IPS-18c (cell line): ENCODE data around the gene FARS2.
A peak's percentile ranks its signal among the peaks of the same experiment; 100 is the strongest.

Experiments
- H3K4me3 ChIP-seq: 2 replicates; pipeline ENCODE4 v1.7.0; 2013; ENCODE audit warnings: low read depth, mild to moderate bottlenecking, low read length, moderate library complexity; ENCODE audit not compliant: insufficient read depth
- H3K9me3 ChIP-seq: one replicate; pipeline ENCODE4 v1.6.1; 2013; ENCODE audit warnings: mild to moderate bottlenecking, low read length, moderate library complexity; ENCODE audit not compliant: control insufficient read depth, insufficient read depth

The FARS2 gene

DNA sequence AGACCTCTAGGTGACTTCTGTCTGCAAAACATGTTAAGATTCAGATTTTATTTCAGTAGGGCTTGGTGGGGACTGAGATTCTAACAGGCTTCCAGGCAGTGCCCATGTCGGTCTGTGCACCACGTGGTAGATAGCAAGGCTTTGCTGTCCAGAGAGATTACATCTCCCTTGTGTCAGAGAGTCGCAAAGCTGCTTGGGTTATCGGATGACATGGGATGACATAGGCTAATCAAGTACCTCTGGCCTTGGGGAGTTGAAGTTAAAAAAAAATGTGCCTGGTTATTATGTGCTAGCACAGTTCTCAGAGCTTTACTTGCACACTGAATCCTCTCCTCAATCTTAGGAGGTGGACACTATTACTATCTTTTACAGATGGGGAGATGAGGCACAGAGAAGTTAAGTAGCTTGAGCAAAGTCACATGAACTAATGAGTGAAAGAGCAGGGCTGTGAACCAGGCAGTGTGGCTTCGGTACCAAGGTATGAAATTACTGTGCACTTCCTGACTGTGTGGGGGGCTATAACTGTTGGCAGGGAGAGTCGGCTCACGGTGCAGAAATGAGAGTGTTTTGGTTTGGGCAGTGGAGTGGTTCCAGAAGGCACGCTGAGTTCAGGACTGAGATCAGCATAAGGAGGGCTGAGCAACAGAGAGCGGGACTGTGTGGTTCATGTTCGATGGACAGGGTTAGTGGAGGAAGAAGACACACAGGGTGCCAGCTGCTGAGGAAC is 41.1 kb downstream of the FARS2 start:
- no peaks in the 10 kb centered on the region for H3K9me3 ChIP-seq
- no peak overlapping the region for H3K4me3 ChIP-seq

GRCh38 chr6:5302995-5303622 is 41.8 kb downstream of the FARS2 start:
- H3K4me3 ChIP-seq = no peak overlapping the region

DNA sequence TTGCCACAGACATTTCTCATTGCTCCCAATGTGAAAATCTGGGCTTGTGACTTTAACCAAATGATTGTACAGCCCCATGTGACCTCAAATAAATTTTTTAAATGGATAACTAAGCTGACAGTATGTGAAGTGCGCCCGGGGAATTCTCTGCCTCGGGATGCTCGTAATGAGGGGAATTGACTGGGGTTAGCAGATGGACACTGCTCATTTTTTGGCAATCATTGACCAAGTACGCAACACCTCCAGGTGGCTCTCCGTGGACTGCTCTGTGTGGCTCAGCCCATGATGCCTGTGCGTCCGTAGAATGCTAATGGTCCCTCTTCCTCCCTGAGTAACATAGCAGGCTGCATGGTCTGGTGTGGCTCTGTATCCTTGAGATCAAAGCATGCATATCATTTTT is 42.4 kb downstream of the FARS2 start:
- Histone ChIP-seq H3K4me3 (no peak overlapping the region), H3K9me3 (no peaks in the 10 kb centered on the region)

More at GRCh38 chr6:5302995-5303622, 41.8 kb downstream of the FARS2 start:
- no peaks in the 10 kb centered on the region for H3K9me3 ChIP-seq

GRCh38 chr6:5305968-5306626 is 44.8 kb downstream of the FARS2 start:
- Histone ChIP-seq H3K9me3 (no peaks in the 10 kb centered on the region), H3K4me3 (no peak overlapping the region)

- Histone ChIP-seq H3K4me3 (no peak overlapping the region), H3K9me3 (no peaks in the 10 kb centered on the region)
Measured at GRCh38 chr6:5307058-5307457, 45.7 kb downstream of the FARS2 start.

DNA sequence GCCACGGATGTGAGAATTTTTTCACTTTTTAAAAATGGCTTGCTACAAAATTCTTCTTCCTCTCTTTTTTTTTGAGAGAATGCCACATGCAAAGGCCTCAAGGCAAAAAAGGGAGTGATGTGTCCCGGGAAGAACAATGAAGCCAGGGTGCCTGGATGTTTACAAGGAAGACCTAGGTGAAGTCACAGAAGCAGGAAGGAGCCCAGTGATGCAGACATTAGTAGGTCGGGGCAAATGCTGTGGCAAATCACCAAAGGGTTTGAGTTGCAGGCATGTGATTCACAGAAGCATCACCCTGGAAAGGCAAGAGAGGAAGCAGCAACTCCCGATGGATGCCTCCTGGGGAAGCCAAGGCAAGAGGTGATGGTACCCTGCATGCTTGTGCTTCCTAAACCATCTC is 46.8 kb downstream of the FARS2 start:
- Histone ChIP-seq H3K9me3 (no peaks in the 10 kb centered on the region), H3K4me3 (no peak overlapping the region)

- H3K4me3 ChIP-seq = no peak overlapping the region
- H3K9me3 ChIP-seq = no peaks in the 10 kb centered on the region
Measured at GRCh38 chr6:5314191-5314865, 53.0 kb downstream of the FARS2 start.

DNA sequence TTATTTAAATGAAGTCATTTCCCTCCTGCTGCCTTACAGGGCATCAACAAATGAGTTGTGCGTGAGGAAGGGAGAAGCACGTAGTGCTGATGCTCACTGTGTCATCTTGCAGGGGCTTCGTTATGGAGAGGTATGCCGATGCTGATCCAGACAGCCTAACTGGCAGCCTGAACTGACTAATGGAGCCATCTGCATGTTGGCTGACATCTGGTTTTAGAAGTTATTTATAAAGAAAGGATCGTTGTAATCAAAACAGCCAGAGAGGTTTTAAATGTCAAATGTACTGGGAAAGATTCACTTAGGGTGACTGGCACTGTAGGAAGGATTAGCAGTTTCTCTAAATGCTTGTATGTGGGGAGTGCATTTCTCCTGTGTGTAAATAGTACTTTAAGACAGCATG is 54.6 kb downstream of the FARS2 start:
- H3K4me3 ChIP-seq = no peak overlapping the region
- H3K9me3 ChIP-seq = no peaks in the 10 kb centered on the region

DNA sequence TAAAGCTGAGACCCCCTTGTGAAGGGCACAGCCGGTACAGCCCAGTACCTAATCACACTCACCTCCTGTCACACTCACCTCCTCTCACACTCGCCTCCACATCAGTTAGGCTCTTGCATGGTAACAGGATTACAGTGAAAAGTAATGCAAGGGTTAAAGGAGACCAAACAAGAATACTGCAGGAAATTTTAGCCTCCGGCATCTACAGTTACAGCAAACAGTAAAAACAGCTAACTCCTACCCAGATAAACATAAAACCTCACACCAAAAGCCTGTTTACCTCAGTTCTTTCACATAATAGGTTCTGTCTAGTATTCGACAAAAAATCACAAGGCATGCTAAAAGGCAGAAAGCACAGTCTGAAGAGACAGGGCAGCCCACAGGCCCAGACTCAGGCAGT is 55.6 kb downstream of the FARS2 start:
- H3K4me3 ChIP-seq = no peak overlapping the region
- H3K9me3 ChIP-seq = no peaks in the 10 kb centered on the region

DNA sequence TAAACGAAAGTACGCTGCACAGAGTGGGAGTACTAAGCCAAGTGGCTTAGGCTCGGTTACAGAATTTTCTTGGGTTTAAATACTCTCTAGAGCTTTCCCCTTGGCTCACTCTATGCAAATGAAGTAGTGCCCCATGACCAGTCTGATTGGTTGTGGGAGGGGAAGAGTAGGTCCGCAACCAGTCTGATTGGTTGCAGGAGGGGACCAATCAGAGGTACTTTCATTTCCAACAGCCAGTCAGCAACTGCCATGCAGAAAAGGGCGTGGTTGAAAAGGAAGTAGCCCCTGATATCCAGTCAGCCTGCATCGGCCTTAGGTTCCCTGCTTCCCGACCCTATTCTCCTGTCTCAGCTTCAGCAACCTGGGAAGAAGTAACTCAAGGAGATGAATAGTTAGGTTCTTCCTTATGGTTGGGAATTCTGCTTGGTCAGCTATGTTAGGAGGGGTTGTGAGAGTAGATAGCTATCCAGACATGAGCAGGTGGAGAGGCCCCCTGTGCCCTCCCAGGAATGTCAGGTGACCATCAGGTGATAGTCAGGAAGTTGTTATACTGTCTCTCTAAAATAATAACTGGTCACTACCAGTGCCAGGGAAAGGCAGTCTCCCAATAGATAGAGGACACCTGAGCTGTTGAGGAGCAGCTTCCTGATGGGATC is 57.4 kb downstream of the FARS2 start:
- Histone ChIP-seq H3K4me3 (no peak overlapping the region), H3K9me3 (no peaks in the 10 kb centered on the region)

GRCh38 chr6:5323979-5324378 is 62.7 kb downstream of the FARS2 start:
- H3K9me3 ChIP-seq = peaks cover 11% of the 10 kb centered on the region

GRCh38 chr6:5325173-5325572 is 63.9 kb downstream of the FARS2 start:
- Histone ChIP-seq H3K9me3 (peaks cover 11% of the 10 kb centered on the region), H3K4me3 (peak overlapping the region; percentile 15; the same call in 1 of the 2 replicates)

More at GRCh38 chr6:5323979-5324378, 62.7 kb downstream of the FARS2 start:
- H3K4me3 ChIP-seq = no peak overlapping the region

DNA sequence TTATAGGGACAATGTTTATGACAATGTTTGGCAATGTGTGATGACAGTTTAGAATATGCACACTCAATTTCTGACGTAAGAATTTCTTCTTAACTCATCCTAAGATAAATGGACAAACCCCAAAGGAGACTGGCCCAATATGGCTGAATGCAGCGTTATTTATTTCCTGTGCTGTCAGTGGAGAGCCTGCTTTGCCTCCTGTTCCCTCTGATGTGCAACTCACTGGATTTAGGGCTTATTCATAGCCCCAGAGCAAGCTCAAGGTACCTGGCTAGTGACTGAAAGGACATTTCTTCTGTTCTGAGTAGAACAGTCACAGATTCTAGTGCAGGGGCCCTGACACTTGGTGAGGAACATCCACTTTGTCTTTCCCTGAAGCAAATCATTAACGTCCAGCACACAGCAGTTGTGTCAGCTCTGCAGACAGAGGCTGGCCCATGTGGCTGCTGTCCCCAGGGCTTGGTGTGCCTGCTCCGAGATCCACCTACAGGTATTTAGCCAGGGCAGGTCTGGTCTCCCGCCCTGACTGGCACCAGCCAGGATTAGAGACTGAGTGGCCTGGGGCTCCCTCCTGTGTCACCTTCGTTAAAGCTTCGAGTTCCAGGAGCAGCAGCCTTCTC is 64.8 kb downstream of the FARS2 start:
- peaks cover 11% of the 10 kb centered on the region for H3K9me3 ChIP-seq
- H3K4me3 ChIP-seq = no peak overlapping the region

DNA sequence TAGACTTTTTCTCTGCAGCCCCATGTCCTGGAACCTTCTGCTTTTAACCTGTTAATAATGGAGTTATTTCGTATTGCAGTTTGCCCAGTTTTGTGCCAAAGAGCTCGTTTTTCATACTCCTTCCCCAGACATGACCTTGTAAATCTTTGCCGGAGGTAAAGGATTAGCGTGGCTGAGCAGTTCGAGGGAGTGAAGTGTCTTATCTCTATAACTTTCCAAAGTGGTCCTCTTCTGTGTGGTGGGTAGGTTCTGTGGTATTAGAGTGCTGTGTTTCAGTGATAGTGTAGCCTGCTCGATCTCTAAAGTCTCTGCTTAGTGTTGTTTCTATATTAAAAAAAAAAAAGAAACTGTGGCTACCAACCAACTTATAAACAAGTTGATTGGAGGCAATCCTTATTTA is 67.5 kb downstream of the FARS2 start:
- H3K4me3 ChIP-seq = no peak overlapping the region
- peaks cover 11% of the 10 kb centered on the region for H3K9me3 ChIP-seq

DNA sequence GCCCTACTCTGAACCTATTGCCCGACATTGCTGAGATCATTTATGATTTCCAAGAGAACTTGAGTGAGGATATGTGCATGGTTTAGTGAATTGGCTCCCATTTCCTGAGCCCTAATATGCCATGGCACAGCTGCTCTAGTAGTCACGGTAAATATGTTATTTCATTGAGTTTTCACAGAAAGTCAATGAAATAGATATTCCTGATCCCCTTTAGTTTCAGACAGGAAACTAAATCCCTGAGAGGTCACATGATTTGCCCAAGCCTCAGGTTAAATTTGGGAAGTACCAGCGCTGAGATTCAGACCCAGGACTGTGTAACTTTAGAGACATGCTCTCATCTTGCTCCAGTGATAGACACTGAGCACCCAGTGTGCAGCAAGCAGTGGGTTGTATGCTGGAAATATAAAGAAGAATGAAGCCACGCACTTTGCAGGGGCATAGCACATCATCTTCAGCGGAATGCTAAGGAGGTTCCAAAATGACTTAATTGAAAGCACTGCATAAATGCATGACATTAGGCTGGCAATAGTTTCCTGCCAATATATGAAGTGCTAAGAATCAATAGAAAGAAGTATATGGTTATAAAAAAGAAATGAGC is 70.6 kb downstream of the FARS2 start:
- H3K9me3 ChIP-seq = no peaks in the 10 kb centered on the region
- H3K4me3 ChIP-seq = no peak overlapping the region

DNA sequence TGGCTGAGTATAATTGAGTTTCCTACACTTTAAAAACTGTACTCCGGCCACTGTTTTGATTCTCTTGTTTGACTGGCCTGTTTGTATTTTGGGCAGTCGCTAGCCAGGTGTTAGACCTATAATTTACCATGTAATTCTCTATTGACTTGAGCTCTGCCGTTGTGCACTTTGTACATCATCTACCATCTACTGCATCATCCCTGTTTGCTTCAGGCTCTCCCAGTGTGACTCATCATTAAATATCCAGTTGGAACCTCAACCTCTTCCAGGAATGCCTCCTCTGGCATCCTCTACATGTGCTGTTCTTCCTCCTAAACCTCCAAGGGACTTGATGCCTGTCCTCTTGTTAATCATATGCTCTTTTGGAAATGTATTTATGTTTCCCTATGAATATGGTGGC is 72.3 kb downstream of the FARS2 start:
- H3K9me3 ChIP-seq = no peaks in the 10 kb centered on the region
- H3K4me3 ChIP-seq = no peak overlapping the region

GRCh38 chr6:5334341-5334740 is 73.0 kb downstream of the FARS2 start:
- H3K4me3 ChIP-seq = no peak overlapping the region
- no peaks in the 10 kb centered on the region for H3K9me3 ChIP-seq
